Hypothalamus (tissue), 51 donors: Measurements from ENCODE around the gene CAMKMT.
"Not testable (repeated sequence)": the region's sequence is repeated elsewhere in the genome, so short reads cannot be mapped to it uniquely, and the experiment has no call there.

Source experiments
- DNase-seq, 51 donors: peaks; one replicate each; lab custom pipeline; 2025; lab: John Stamatoyannopoulos, UW

The CAMKMT gene

DNA sequence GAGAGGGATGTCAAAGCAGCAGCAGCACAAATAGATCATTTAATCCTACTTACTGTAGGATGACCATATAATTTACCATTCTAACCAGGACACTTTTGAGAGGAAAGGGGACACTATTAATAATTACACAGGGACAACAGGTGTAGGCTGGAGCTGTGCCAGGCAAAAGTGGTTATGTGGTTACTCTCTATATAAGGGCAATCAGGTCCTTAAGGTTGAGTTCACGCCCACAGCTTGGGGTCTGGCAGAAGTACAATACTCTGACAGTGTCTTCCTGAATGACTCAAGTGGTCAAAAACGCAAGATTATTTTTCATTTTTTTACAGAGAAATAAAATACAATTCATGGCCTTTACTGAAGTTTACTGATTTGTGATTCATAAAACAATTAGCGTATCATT, 3.2 kb upstream of the CAMKMT start:
- DNase-seq = no peak

DNA sequence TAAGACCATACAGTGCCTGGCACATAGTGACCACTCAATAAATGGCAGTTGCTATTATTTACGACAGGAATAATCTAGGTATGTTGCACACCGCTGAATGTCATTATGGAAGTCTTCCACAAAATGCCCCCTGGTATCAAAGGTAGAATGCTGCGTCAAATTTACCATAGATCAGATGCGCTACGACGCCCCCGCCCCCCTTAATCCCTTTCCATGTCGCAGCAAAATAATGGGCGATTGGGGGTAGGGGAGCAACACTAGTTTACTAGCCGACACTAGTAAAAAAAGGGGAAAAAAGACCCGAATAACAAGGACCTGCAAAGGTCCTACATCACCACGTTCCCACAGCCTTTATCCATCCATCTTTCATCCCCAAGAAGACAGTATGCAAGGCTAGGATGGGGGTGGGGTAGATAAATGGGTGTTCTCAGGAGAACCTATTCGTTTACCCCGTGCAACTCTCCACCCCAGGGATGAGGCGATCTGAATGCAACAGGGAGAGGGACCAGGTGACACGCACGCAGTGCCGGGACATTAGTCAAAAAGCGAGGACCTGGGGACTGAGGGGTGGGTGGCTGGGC, 908 bp upstream of the CAMKMT start:
- DNase-seq = peak in 8 of 51 donors; percentile 29 to 65 (median 58)

DNA sequence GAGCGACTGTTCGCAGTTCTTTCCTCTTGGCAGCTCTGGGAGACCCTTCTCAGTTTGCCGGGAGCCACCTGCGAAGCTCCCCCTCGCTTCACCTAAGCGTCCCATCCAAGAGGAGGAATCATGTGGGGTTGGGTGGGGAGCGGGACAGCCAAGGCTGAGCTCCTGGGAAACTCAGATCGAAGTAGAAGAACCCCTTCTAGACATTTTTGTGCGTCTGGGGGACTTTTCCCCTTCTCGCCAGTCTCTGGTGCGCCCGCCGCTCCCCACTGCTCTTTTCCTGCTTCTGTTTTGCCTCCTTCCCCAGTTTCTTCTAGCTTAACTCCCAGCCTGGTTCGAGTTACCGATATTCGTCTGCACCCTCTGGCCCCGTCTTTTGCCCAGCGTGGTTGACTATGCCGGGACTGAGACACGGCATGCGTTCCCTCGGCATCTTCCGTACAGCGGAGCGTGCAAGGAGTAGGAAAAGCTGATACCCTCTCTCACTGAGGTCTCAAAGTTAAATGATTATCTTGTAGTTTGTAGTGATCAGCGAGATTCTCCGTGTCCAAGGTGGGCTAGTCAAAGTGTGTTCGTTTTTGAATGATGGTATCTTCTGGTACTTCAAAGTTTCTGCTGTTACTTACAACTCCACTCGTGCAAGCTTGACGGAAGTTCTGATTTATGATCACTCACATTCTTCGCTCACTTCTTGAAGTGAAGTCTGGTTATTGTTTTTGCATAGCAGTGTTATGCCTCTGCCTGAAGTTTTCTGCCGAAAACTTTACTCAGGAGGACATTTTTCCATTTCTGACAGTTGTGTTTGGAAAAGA, 664 bp downstream of the CAMKMT start:
- peak in 31 of 51 donors; percentile 6 to 75 (median 38) for DNase-seq

DNA sequence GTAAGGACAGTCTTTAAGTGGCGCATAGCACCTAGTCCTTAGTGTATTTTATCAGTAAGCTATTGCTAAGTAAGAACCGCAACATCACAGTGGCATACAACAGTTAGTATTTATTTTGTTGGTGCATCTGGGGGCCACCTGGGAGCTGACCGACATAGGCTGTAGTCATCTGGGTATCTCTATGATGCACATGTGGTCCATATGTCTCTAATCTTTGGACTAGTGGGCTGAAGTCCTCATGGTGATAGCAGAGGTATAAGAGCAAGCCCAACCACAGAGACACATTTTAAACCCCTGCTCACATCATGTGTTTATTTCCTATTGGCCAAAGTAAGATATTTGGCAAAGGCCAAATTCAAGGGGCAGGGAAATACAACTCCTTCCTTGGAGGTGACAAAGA, 2.9 kb downstream of the CAMKMT start:
- no peak for DNase-seq

DNA sequence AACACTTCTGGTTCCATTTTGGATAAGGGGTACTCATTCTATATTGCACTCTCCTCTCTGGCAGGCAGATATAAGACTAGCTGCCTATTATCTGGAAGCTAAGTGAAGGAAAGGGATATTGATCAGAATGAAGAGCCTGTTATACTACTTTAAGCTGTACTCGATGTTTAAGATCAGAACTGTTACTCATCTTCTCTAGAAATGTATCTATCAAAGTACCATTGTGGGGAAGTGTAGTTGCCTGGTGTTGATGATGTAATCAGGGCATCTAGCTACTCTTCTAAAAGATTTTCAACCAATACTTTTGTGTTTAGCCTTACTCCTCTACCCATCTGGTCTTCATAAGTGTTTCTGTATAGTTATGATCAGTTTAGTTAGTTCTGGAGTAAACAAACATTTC, 5.8 kb downstream of the CAMKMT start:
- DNase-seq = no peak

DNA sequence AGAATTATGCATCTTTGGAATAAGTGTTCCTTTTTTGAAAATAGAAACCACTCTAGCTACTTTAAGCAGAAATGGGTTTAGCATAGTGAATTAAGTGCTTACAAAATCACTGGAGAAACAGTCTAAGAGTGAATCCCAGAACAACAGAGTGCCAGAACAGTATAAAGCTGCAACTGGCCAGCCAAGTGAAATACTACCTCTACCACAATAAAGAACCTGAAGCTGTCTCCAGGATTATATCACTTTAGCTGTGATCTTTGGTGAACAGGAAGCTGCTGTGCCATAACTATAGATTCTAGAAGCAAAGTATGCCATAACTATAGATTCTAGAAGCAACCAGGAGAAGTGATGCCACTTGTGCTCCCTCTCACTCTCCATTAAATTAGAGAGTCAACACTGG, 7.6 kb downstream of the CAMKMT start:
- no peak for DNase-seq

DNA sequence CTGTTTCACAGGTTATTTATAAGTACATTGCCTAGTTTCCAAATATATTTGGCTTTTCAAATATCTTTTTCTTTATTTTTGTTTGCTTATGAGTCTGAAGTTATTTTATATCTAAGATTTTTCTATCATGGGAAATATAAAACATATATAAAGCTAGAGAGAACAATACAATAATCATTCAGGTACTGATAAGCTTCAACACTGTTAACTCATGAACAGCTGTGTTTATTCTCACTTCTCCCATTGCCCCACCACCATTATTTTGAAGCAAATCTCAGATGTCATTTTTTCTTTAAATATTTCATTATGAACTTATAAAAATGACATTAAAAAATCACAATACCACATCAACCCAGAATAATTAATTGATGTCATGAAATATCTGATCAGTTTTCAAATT, 9.7 kb downstream of the CAMKMT start:
- DNase-seq = no peak

DNA sequence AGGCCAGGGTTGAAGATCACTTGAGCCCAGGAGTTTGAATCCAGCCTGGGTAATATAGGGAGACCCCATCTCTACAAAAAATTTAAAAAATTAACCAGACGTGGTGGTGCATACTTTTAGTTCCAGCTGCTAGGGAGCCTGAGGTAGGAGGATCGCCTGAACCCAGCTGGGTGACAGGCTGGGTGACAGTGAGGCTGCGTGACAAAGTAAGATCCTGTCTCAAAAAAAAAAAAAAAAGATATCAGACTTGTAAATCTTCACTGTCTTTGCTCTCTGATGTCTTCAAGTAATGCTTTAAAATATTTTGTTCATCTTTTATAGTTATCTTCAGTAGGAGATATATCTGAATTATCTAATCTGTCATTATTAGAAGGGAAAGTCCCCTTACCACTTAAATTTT, 10.5 kb downstream of the CAMKMT start:
- no peak for DNase-seq

DNA sequence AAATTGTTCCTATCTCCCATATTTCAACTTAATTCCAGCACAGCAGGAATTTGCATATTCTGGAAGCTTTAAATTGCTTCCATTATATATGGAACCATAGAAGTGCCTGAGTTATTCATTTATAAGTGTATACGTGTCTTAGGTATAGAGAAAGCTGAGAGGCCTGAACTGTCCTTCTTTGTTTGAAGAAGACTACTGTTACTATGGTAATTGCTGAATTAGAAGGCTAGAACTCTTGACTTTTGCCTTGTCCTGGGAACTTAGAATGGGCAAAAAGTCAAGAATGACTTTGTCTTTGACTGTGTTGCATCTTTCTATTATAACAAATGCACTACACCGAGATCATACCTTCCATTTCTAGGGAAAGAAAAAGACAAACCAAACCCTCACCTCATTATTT, 15.7 kb downstream of the CAMKMT start:
- no peak for DNase-seq

DNA sequence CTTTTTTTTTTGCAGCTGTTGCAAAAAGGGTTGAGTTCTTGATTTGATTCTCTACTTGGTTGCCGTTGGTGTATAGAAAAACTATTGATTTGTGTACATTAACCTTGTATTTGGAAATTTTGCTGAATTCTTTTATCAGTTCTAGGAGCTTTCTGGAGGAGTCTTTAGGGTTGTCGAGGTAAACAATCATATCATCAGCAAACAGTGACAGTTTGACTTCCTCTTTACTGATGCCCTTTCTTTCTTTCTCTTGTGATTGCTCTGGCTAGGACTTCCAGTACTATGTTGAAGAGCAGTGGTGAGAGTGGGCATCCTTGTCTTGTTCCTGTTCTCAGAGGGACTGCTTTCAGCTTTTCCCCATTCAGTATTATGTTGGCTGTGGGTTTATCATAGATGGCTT, 23.5 kb downstream of the CAMKMT start:
- DNase-seq = not testable (repeated sequence)

DNA sequence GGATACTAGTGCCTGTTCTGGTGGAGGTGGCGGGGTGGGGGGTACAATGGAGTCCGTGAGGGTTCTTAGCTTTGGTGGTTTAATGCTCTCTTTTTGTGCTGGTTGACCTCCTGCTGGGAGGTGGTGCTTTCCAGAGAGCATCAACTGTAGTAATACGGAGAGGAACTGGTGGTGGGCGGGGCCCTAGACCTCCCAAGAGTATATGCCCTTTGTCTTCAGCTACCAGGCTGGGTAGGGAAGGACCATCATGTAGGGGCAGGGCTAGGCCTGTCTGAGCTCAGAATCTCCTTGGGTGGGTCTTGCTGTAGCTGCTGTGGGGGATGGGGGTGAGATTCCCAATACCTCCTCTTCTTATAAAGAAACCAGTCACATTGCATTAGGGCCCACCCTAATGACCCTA, 27.1 kb downstream of the CAMKMT start:
- no peak for DNase-seq

DNA sequence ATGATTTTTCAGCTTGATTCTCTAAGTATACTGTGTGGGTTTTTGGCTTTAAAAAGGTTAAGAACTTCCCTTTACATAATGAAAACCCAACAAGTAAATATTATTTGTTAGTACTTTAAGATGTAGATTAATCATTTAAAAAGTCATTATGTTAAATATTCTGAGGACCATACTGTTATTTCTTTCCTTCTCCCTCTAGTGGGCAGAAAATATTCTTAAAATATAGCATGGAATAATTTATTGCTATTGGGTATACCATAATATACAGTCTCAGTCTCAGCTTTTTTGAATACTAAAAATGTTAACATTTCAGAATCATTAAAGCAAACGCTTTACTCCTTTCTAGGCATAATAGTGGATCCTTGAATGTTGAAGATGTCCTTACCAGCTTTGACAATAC, 28.1 kb downstream of the CAMKMT start:
- no peak for DNase-seq

DNA sequence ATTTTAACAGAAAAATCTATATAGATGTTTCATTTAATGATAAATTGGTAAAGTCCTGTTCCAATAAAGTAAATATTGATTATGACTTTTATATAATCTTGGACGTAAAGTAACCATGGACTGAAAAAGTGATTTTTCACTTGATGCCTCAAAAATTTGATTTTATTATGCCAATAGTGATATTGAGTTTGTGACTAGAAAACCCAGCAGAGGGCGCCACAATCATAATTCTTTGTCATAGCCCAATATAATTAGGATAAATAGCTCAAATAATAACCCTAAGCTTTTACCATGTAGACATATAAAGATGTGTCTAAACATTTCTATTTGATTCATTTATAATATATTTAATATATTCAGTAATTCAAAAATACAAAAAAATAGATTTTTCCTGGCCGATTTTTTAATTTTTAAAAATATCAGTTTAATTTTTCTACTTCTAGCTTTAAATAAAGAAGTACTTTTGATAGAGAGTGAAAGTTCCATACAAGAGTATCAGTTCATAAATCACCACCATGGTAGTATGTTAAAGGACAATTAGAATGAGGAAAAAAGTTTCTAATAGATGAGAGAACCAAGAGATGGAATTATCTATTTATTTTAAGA, 30.7 kb downstream of the CAMKMT start:
- peak in 18 of 51 donors; percentile 1 to 47 (median 4) for DNase-seq

DNA sequence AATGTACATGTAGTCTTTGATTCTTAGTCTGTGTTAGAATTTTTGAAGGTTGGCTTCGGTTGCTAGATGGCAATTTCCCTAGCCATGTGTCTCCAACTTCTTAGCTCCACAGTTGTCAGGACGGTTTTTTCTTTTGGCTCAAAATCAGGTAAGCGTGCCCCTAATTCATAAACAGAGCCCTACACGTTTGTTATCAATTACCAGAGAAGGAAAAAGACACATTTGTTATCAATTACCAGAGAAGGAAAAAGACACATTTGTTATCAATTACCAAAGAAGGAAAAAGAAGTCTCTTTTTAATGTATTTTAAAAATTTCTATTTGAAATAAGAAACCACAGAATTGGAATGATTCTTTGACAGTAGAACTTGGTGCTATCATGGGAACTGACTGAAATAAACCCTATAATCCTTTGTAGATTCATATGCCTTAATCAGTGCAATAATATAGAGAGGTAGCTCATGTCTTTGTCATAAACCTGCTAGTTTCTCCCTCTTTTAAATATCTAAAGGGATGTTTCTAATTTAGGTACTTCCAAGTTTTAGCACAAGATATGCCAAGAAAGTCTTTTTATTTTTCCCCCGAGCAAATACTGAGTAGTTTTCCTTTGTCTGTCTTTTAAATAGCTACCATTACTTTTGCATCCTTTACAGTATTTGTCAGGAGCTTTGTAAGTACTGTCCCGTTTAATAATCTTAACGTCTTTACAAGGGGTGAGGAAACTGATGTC, 35.9 kb downstream of the CAMKMT start:
- no peak for DNase-seq

DNA sequence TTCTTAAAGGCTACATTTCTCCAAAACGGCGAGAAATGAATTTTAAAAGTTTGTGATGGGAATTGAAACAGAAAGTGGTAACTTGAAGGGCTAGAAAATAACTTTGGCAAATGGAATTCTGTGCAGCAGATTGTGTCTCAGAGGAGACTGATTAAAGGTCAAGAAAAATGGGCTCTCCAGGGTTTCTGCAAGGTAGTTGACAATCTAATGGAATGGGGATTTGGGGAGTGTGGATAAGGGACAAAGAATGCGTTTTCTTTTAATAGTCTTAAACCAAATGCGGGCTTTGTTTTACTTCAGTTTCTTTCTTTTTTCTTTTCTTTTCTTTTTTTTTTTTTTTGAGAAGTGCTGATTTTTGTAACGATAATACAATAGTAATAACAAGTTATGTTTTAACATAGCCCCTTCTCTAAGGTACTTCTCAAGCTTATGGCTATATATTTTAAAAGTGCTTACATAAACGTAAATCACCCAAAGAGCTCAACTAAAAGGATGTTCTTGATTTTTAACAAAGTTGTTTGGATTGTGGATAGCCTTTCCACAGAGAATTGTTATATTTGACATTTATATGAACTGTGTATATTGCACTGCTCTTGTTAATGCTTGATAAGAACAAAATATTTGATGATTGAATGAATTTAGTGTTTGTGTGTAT, 36.6 kb downstream of the CAMKMT start:
- no peak for DNase-seq

DNA sequence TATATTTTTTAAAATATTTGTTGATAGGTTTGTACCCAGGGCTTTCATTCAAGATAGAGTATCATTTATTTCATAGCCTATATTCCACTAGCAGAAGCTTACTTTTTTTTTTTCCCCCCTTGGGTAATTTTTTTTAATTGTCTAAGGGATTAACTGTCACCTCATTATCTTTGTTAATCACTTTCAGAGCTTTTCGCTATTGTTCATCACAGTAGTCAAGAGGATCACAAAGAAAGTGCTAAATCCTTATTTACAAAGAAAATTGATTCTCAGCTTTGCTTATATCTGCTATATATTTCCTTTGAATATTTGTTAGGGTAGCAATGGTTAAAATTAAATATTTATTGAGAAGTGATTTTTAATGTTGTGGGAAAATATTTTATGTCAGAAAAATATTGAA, 59.0 kb downstream of the CAMKMT start:
- DNase-seq = no peak

DNA sequence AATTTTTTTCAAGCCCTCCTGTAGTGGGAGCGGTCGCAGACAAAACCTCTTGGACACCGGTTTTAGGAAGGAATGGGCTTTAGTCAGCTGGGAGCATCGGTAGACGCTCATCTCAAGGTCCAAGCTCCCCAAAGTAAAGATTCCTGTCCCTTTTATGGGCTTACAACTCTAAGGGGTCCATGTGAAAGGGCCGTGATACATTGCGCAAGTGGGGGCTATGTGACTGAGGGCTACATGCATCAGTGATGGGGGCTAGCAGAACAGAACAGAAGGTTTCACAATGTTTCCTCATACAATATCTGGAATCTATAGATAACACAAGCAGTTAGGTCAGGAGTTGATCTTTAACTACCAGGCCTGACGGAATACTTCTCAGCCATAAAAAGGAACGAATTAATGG, 62.5 kb downstream of the CAMKMT start:
- no peak for DNase-seq

DNA sequence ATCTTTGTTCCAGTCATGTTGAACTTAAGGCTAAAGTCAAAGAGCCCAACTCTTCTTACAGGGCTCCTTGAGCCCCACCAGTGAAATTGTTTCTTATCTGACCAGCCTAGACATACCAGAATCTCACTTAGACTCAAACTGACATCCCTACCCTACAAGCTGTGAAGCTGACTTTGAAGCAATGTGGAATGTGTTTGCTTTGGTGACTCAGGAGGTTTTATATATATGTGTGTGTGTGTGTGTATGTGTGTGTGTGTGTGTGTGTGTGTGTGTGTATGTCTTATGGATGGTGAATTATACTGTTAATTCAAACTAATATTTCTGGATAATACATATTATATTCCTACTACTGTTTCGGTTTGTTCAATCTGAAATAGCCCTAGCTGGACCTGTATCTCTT, 67.3 kb downstream of the CAMKMT start:
- no peak for DNase-seq

DNA sequence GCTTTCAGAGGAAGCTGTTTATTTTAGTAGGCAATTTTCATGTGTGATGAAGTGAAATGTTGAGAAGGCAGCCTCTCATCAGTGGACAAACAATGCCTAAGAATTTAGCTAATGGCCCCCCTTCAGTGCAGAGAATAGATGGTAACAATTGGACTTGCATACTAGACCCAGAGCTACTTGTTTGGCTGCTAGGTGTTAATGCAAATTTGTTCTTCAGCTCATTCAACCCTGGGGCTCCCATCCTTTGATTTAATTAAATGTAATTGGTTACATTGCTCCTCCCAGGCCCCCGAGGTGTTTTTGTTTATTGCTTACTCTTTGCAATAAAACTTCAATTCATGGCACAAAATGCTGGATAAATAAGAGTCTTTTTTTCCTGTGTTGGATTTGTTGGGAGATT, 68.6 kb downstream of the CAMKMT start:
- no peak for DNase-seq

DNA sequence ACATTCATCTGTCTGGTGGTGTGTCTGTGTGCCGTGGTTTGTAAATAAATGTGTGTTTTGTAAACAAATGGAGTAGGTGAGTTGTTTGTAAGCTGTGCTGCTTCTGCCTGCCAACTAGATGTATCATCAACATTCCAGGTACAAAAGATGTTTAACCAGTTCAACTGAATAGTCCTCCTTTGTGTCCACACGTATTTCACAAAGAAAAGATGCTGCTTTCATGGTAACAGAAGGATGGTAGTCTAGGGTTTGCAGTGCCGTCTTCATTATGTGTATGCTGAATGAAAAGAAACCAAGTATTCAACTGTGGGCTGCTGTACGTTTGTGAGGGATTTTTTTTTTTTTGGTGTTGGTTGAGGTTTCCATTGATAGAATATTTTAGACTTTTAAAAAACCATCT, 72.1 kb downstream of the CAMKMT start:
- DNase-seq = no peak

DNA sequence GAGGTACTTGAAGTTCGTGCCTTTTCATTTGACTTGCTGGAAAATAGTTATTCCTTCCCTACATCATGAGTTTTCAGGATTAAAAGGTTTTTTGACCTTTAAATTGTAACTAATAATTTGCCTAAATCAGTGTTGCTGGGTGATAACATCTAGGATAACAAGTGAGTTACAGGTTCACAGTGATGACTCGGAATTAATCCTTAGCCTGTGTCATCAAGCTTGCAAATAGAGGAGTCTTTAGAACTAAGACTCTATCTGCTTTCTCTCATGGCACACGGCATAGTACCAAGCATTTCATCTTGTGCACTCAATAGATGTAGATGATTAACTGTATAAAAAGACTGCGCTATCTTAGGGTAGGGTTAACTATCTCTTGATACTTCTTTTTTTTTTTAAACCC, 79.5 kb downstream of the CAMKMT start:
- DNase-seq = no peak
